Stomach (tissue), 4 donors: ENCODE data around the gene LCN1.

ENCODE experiments used
- CTCF ChIP-seq, 7 experiments: fragments of 450-650 bp in 4 of 7; fragments of 200-600 bp in 3 of 7; sonication (generic) in 3 of 7; IDR thresholded peaks; one replicate each; pipeline ENCODE4 v1.5.1; 2016 to 2019; ENCODE audit warnings: antibody characterized with exemption in 7 of 7, control low read depth in 2 of 7, mild to moderate bottlenecking in 1 of 7
- POLR2A ChIP-seq, 4 donors: fragments of 450-650 bp; IDR thresholded peaks; one replicate each; pipeline ENCODE4 v1.6.1; 2016; ENCODE audit warnings: antibody characterized with exemption in 4 of 4, control low read depth in 2 of 4, mild to moderate bottlenecking in 1 of 4, moderate library complexity in 1 of 4

GRCh38 chr9:135519179-135519971, 1.9 kb upstream of the LCN1 start:
- TF ChIP-seq CTCF (IDR thresholded peaks at IDR 0.05) (no peak), POLR2A (IDR thresholded peaks at IDR 0.05) (no peak)
